Caco-2 (cell line): ENCODE results near the gene DBH. TPM values are rescaled to one million over a fixed set of nuclear protein-coding genes. Genes with fewer than 3 reads are reported as not detected.

ENCODE experiments used
- BruUV-seq: library from RNA; stranded (reverse); fragments of 400-500 nt; replicated peaks from 2 replicates; lab custom pipeline; 2021; lab: Mats Ljungman, UMichigan
- CTCF ChIA-PET: fragments of 300-600 bp; sonication (Branson Sonifier 250); formaldehyde crosslinking; loops from one replicate; lab custom pipeline; 2022; ENCODE audit warnings: antibody characterized with exemption; lab: Charles Lee
- POLR2A ChIA-PET: fragments of 300-600 bp; sonication (Branson Sonifier 250); formaldehyde crosslinking; loops from one replicate; lab custom pipeline; 2022; ENCODE audit warnings: antibody characterized with exemption; lab: Charles Lee
- DNase-seq, 2 experiments: peaks; one replicate each; pipeline versions ENCODE4 v3.0.0 to v3.0.0-alpha.2; 2020 to 2022
- H3K27me3 ChIP-seq: replicated peaks from 2 replicates; pipeline ENCODE4 v1.6.0; 2011; ENCODE audit warnings: low read length; ENCODE audit not compliant: control insufficient read depth, insufficient read depth
- H3K36me3 ChIP-seq: 2 replicates; pipeline ENCODE4 v1.5.1; 2011; ENCODE audit warnings: low read length; ENCODE audit not compliant: control insufficient read depth, insufficient read depth
- H3K4me1 ChIP-seq: fragments of 250-450 bp; sonication (Bioruptor Pico); 2 replicates; pipeline ENCODE4 v1.5.1; 2020; ENCODE audit warnings: mild to moderate bottlenecking
- H3K4me3 ChIP-seq: 2 replicates; pipeline ENCODE4 v1.5.1; 2011; ENCODE audit warnings: low read depth, mild to moderate bottlenecking, control low read depth, low read length
- H3K9me3 ChIP-seq: fragments of 250-450 bp; sonication (Bioruptor Pico); 2 replicates; pipeline ENCODE4 v1.5.1; 2020; ENCODE audit warnings: mild to moderate bottlenecking, moderate library complexity
- H3K27ac Mint-ChIP-seq: one replicate; pipeline ENCODE4 v1.8.0; 2022; ENCODE audit warnings: mixed read lengths; ENCODE audit not compliant: unreplicated experiment
- H3K27me3 Mint-ChIP-seq: one replicate; pipeline ENCODE4 v1.8.0; 2022; ENCODE audit warnings: mixed read lengths; ENCODE audit not compliant: insufficient read depth, unreplicated experiment
- H3K36me3 Mint-ChIP-seq: one replicate; pipeline ENCODE4 v1.8.0; 2022; ENCODE audit warnings: mild to moderate bottlenecking, mixed read lengths; ENCODE audit not compliant: insufficient read depth, unreplicated experiment
- H3K4me1 Mint-ChIP-seq: one replicate; pipeline ENCODE4 v1.8.0; 2022; ENCODE audit warnings: low read depth, mixed read lengths; ENCODE audit not compliant: unreplicated experiment
- H3K4me3 Mint-ChIP-seq: one replicate; pipeline ENCODE4 v1.8.0; 2022; ENCODE audit warnings: mild to moderate bottlenecking, moderate library complexity, mixed read lengths; ENCODE audit not compliant: unreplicated experiment
- H3K9me3 Mint-ChIP-seq: one replicate; pipeline ENCODE4 v1.8.0; 2022; ENCODE audit warnings: mixed read lengths; ENCODE audit not compliant: unreplicated experiment
- CTCF ChIP-seq, 2 experiments: fragments of 200-600 bp in 1 of 2; IDR thresholded peaks; 1 replicate in 1 of 2; 2 replicates in 1 of 2; pipeline versions ENCODE4 v1.5.1 to v1.8.0; 2011 to 2022; ENCODE audit warnings: antibody characterized with exemption in 1 of 2, control low read depth in 1 of 2, inconsistent platforms in 1 of 2, low read depth in 1 of 2, low read length in 1 of 2, mild to moderate bottlenecking in 1 of 2, moderate library complexity in 1 of 2; ENCODE audit not compliant: insufficient read depth in 1 of 2, severe bottlenecking in 1 of 2, unreplicated experiment in 1 of 2
- intact Hi-C: fragments of 100-400 bp; cut with micrococcal nuclease; formaldehyde crosslinking; loops from one replicate; pipeline ENCODE4 v1.10.0; 2022; ENCODE audit not compliant: unreplicated experiment
- total RNA-seq: library from RNA; stranded (reverse); gene quantifications from 2 replicates; pipeline ENCODE4 v1.2.3, GENCODE V29; 2022

Gene DBH
- total RNA-seq, 1 experiment from 2014 or later, result not detected

GRCh38 chr9:133641396-133641655, 5.2 kb downstream of the DBH start:
- intact Hi-C loops, result no loop called here
- no peak for DNase-seq
- Mint-ChIP-seq H3K27ac (no peak overlapping the region), H3K9me3 (no peaks in the 10 kb centered on the region), H3K4me1 (no peaks in the 10 kb centered on the region), H3K27me3 (peaks cover 27% of the 10 kb centered on the region), H3K4me3 (no peak overlapping the region), H3K36me3 (peaks cover 4% of the 10 kb centered on the region)
- no peak for TF ChIP-seq CTCF (IDR thresholded peaks at IDR 0.05; ENCODE audit: insufficient read depth in 1 of 2, low read depth in 1 of 2, low read length in 1 of 2, severe bottlenecking in 1 of 2, unreplicated experiment in 1 of 2)
- Histone ChIP-seq H3K36me3 (no peaks in the 10 kb centered on the region), H3K9me3 (no peaks in the 10 kb centered on the region), H3K4me1 (no peaks in the 10 kb centered on the region), H3K4me3 (no peak overlapping the region), H3K27me3 (no peaks in the 10 kb centered on the region; the same call in 1 of the 2 replicates)
- POLR2A ChIA-PET, result no interaction called here
- CTCF ChIA-PET, result no interaction called here
- no TSS peak for BruUV-seq

- intact Hi-C loops, result no loop called here
- H3K4me3 ChIP-seq, result no peak overlapping the region
- Mint-ChIP-seq H3K4me3 (no peak overlapping the region), H3K27me3 (peaks cover 23% of the 10 kb centered on the region), H3K9me3 (no peaks in the 10 kb centered on the region), H3K36me3 (peaks cover 4% of the 10 kb centered on the region), H3K27ac (no peak overlapping the region), H3K4me1 (no peaks in the 10 kb centered on the region)
- no peaks in the 10 kb centered on the region for H3K36me3 ChIP-seq
- no peaks in the 10 kb centered on the region; the same call in 1 of the 2 replicates for H3K27me3 ChIP-seq
- no peak for TF ChIP-seq CTCF (IDR thresholded peaks at IDR 0.05; ENCODE audit: insufficient read depth in 1 of 2, low read depth in 1 of 2, low read length in 1 of 2, severe bottlenecking in 1 of 2, unreplicated experiment in 1 of 2)
- no peaks in the 10 kb centered on the region for H3K9me3 ChIP-seq
- ChIA-PET POLR2A (no interaction called here), CTCF (interaction anchor here (0.9 to 1.0 kb wide), 2 partner anchors 8 to 67 kb away, joined by 3 read pairs; no protein-coding TSS in a partner anchor)
- no TSS peak for BruUV-seq
- DNase-seq, result no peak
- no peaks in the 10 kb centered on the region for H3K4me1 ChIP-seq
Observed at GRCh38 chr9:133641861-133642595, 5.9 kb downstream of the DBH start.

- Mint-ChIP-seq H3K27me3 (peaks cover 25% of the 10 kb centered on the region), H3K9me3 (no peaks in the 10 kb centered on the region), H3K4me1 (no peaks in the 10 kb centered on the region), H3K4me3 (no peak overlapping the region), H3K27ac (no peak overlapping the region), H3K36me3 (peaks cover 4% of the 10 kb centered on the region)
- no peak for TF ChIP-seq CTCF (IDR thresholded peaks at IDR 0.05; ENCODE audit: insufficient read depth in 1 of 2, low read depth in 1 of 2, low read length in 1 of 2, severe bottlenecking in 1 of 2, unreplicated experiment in 1 of 2)
- intact Hi-C loops, result no loop called here
- POLR2A ChIA-PET, result no interaction called here
- BruUV-seq, result no TSS peak
- CTCF ChIA-PET, result interaction anchor here (0.9 to 1.0 kb wide), 2 partner anchors 9 to 66 kb away, joined by 3 read pairs; no protein-coding TSS in a partner anchor
- H3K4me3 ChIP-seq, result no peak overlapping the region
- DNase-seq, result no peak
- H3K4me1 ChIP-seq, result no peaks in the 10 kb centered on the region
- H3K36me3 ChIP-seq, result no peaks in the 10 kb centered on the region
- H3K9me3 ChIP-seq, result no peaks in the 10 kb centered on the region
- H3K27me3 ChIP-seq, result no peaks in the 10 kb centered on the region; the same call in none of the 2 replicates
Observed at GRCh38 chr9:133642708-133643361, 6.7 kb downstream of the DBH start.
